AG10803 (cell line): ENCODE data around the gene IFRD2.
A peak's percentile ranks its signal among the peaks of the same experiment; 100 is the strongest.

ENCODE experiments used
- DNase-seq: peaks from one replicate; pipeline ENCODE4 v3.0.0; 2010; ENCODE audit warnings: low read depth
- H3K4me3 ChIP-seq: 2 replicates; pipeline ENCODE4 v1.5.1; 2011; ENCODE audit warnings: mild to moderate bottlenecking, low read length, control low read depth
- TF ChIP-seq, protein P1 (sequence below): conservative IDR thresholded peaks from 2 replicates; pipeline ENCODE4 v1.5.1; 2011; ENCODE audit warnings: mild to moderate bottlenecking, low read length, control low read depth, inconsistent platforms

IFRD2 gene, protein sequence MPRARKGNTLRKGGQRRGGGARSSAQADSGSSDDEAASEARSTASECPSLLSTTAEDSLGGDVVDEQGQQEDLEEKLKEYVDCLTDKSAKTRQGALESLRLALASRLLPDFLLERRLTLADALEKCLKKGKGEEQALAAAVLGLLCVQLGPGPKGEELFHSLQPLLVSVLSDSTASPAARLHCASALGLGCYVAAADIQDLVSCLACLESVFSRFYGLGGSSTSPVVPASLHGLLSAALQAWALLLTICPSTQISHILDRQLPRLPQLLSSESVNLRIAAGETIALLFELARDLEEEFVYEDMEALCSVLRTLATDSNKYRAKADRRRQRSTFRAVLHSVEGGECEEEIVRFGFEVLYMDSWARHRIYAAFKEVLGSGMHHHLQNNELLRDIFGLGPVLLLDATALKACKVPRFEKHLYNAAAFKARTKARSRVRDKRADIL

GRCh38 chr3:50292159-50293078 lies at the start of gene IFRD2:
Gene IFRD2 (minus strand): TSS chr3:50292429. CDS start chr3:50292274, 155 bp downstream.
- DNase-seq: peak; percentile 97
- peak within 1 kb of the TSS; percentile 91 for H3K4me3 ChIP-seq
- TF ChIP-seq, protein P1, sequence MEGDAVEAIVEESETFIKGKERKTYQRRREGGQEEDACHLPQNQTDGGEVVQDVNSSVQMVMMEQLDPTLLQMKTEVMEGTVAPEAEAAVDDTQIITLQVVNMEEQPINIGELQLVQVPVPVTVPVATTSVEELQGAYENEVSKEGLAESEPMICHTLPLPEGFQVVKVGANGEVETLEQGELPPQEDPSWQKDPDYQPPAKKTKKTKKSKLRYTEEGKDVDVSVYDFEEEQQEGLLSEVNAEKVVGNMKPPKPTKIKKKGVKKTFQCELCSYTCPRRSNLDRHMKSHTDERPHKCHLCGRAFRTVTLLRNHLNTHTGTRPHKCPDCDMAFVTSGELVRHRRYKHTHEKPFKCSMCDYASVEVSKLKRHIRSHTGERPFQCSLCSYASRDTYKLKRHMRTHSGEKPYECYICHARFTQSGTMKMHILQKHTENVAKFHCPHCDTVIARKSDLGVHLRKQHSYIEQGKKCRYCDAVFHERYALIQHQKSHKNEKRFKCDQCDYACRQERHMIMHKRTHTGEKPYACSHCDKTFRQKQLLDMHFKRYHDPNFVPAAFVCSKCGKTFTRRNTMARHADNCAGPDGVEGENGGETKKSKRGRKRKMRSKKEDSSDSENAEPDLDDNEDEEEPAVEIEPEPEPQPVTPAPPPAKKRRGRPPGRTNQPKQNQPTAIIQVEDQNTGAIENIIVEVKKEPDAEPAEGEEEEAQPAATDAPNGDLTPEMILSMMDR: peak; percentile 4; the same call in 1 of the 2 replicates

DNA sequence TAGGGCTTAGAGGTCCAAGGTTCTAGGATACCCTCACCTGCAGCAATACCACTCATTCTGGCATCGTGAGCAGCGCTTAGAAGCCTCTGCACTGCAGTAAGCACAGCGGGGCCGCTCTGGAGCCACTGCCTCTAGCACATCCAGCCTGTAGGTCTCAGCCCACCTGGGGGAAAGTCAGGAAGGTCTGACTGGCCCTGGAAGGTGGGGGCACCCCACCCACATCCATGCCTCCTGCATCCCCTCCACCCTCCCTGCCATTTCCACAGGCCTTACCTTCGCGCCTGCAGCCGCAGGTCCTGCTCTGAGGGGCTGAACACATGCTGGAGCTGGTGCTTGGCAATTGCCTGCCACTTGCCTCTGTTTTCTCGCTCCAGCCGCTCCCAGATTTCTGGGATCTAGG lies 49.3 kb upstream of the IFRD2 start:
- TF ChIP-seq, protein P1: no peak
- H3K4me3 ChIP-seq: peak overlapping the region; percentile 70
- no peak for DNase-seq

DNA sequence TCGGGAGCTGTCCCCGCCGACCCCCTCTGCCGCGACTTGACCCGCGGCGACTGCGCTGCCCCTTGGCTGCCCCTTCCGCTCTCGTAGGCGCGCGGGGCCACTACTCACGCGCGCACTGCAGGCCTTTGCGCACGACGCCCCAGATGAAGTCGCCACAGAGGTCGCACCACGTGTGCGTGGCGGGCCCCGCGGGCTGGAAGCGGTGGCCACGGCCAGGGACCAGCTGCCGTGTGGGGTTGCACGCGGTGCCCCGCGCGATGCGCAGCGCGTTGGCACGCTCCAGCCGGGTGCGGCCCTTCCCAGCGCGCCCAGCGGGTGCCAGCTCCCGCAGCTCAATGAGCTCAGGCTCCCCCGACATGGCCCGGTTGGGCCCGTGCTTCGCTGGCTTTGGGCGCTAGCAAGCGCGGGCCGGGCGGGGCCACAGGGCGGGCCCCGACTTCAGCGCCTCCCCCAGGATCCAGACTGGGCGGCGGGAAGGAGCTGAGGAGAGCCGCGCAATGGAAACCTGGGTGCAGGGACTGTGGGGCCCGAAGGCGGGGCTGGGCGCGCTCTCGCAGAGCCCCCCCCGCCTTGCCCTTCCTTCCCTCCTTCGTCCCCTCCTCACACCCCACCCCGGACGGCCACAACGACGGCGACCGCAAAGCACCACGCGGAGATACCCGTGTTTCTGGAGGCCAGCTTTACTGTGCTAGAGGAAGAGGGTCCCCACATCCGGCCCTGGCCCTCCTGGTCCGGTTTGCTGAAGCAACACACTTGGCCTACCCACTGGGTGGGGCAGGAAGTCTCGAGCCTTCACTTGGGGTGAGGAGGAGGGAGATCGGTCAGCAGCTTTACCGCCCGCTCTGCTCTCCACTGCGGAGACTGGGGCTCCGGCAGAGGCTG lies 48.5 kb upstream of the IFRD2 start, which contains the start of gene RASSF1:
TSS of gene RASSF1 (minus strand) at position 389 of the 882 bp plus-strand sequence. CDS start at position 358, 31 bp downstream.
- DNase-seq: peak; percentile 57
- TF ChIP-seq, protein P1: no peak
- peak within 1 kb of the TSS; percentile 70 for H3K4me3 ChIP-seq

DNA sequence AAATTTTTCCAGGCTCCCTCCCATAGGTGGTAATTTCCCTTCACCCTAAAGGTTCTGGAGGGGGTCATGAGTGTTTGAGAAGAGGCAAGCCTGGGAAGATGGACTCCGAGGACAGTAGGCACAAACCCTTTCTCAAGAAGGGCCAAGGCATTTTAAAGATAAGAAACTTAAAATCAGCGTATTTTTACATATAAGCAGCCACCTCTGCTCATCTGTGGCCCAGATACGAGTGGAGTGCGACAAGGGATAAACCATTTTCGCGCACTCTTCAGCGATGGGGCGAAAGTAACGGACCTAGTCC lies 47.9 kb upstream of the IFRD2 start:
- peak overlapping the region; percentile 70 for H3K4me3 ChIP-seq
- TF ChIP-seq, protein P1: no peak
- DNase-seq: no peak

- DNase-seq: peak; percentile 70
- TF ChIP-seq, protein P1: no peak
- H3K4me3 ChIP-seq: peak overlapping the region; percentile 70
Observed at GRCh38 chr3:50339485-50340146, 47.4 kb upstream of the IFRD2 start.

DNA sequence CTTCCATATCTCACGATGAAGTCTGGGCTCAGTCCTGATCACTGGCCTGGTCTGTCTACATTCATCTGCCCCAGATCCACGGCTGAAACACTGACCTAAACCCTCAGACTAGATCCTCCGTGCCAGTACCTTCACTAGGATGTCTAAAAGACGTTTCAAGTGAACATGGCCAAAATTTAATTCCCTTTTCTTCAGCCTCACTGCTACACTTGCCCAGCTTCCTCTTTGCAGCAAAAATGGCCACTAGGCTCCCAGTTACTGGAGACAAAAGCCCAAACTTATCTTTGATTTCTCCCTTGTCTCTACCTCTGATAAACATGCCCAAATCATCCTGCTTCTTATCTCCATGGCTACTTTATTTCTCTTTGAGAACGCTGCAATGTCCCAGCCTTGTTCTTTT lies 46.7 kb upstream of the IFRD2 start:
- H3K4me3 ChIP-seq: peak overlapping the region; percentile 26
- TF ChIP-seq, protein P1: no peak
- DNase-seq: no peak
